Limb (tissue), 2 donors: ENCODE results near the gene GSTCD.
"Not testable (repeated sequence)": the region's sequence is repeated elsewhere in the genome, so short reads cannot be mapped to it uniquely, and the experiment has no call there.

Experiments
- DNase-seq, 2 donors: peaks; one replicate each; pipeline ENCODE4 v3.0.0-alpha.2; 2016; ENCODE audit errors: extremely low spot score in 2 of 2

Gene GSTCD

GRCh38 chr4:105807496-105807895, 98.9 kb downstream of the GSTCD start:
- no peak for DNase-seq

- no peak for DNase-seq
Measured at GRCh38 chr4:105808030-105808749, 99.6 kb downstream of the GSTCD start.

DNA sequence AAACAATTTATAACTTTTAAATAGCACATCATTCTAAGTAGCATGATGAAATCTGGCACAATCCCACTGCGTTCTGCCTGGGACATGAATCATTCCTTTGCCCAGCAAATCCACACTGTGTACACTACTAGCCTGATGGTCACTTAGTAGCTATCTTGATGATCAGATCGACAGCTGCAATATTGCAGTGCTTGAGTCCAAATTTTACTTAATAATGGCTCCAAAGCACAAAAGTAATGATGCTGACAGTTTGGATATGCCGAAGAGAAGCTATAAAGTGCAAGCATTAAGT, 100.1 kb downstream of the GSTCD start:
- no peak for DNase-seq

GRCh38 chr4:105815701-105816100, 107.1 kb downstream of the GSTCD start:
- no peak for DNase-seq

GRCh38 chr4:105822061-105822460, 113.5 kb downstream of the GSTCD start:
- DNase-seq = no peak

DNA sequence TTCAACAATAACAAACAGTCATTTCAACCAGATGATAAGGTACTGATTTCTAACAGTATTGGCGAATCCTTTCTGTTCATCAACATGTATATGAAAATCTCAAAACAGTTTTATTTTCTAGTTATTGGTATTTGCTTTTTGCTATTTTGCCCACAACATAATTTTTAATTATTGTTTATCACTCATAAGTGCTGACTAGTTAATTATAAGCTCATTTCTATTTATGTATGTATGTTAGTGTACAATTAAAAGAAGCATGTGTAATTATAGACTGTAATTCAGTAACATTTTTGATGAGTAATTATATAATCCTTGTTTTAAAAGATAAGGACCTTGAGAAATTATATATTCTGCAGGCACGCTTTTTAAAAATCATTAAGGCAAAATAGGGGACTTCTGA, 119.5 kb downstream of the GSTCD start:
- DNase-seq = no peak

- DNase-seq = no peak
Measured at GRCh38 chr4:105831189-105831588, 122.6 kb downstream of the GSTCD start.

- DNase-seq = no peak
Measured at GRCh38 chr4:105835177-105835576, 126.6 kb downstream of the GSTCD start.

GRCh38 chr4:105836537-105836936, 128.0 kb downstream of the GSTCD start:
- no peak for DNase-seq

GRCh38 chr4:105837037-105837436, 128.5 kb downstream of the GSTCD start:
- no peak for DNase-seq

DNA sequence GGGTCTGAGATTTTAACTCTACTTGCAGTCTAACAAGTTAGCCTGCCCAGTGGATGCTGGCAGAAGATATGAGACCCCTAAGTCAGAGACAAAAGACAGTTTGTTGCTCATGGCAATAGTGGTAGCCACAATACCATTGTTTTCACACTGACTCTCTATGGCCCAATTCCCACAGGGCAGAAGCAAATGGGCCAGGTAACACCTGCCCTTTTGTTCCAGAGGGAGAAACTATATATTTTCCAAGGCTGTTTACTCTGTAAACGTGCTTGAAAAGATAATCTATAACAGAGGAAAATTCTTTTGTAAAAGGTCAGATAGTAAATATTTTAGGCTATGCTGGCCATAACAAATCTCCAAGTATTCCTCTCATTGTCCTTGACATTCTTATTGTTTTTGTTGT, 129.5 kb downstream of the GSTCD start:
- DNase-seq = no peak

GRCh38 chr4:105840426-105841174, 132.0 kb downstream of the GSTCD start:
- no peak for DNase-seq

DNA sequence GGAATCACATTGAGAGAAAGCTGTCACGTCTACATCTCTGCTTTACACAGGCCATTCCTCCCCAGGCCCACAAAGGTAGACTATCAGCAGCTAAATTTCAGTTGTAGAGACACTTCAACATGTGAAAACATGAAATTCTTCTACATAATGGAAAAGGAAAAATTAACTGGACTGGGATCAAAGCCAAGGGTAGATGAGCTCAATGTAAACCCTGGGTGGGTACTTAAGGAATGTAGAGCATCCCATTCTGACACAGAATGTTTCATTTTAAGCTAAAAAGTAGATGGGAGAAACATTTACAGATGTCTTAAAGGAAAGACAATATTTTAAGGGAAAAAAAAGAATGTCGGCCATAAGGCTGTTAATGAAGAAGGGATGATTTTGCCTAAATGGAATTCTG, 135.4 kb downstream of the GSTCD start:
- no peak for DNase-seq

- no peak for DNase-seq
Measured at GRCh38 chr4:105845559-105845958, 137.0 kb downstream of the GSTCD start.

- not testable (repeated sequence) for DNase-seq
Measured at GRCh38 chr4:105848359-105848758, 139.8 kb downstream of the GSTCD start.

GRCh38 chr4:105851196-105851595, 142.6 kb downstream of the GSTCD start:
- DNase-seq = no peak

DNA sequence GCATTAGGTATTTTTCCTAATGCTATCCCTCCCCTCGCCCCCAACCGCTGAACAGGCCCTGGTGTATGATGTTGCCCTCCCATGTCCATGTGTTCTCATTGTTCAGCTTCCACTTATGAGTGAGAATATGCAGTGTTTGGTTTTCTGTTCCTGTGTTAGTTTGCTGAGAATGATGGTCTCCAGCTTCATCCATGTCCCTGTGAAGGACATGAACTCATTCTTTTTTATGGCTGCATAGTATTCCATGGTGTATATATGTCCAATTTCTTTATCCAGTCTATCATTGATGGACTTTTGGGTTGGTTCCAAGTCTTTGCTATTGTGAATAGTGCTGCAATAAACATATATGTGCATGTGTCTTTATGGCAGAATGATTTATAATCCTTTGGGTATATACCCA, 143.6 kb downstream of the GSTCD start:
- not testable (repeated sequence) for DNase-seq

DNA sequence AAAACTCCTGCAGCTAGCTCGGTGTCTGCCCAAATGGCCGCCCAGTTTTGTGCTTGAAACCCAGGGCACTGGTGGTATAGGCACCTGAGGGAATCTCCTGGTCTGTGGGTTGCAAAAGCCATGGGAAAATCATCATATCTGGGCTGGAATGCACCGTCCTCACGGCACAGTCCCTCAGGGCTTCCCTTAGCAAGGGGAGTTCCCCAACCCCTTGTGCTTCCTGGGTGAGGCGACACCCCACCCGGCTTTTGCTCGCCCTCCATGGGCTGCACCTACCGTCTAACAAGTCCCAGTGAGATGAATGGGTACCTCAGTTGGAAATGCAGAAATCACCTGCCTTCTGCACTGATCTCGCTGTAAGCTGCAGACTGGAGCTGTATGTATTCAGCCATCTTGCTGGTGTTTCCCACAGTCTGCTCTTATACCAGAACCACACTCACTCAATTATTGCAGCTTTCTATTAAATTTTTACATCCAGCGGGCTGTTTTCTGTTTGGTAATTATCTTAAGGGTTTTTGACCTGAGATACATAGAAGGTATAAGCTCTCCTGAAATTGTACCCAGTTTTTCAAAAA, 150.0 kb downstream of the GSTCD start:
- DNase-seq = no peak

DNA sequence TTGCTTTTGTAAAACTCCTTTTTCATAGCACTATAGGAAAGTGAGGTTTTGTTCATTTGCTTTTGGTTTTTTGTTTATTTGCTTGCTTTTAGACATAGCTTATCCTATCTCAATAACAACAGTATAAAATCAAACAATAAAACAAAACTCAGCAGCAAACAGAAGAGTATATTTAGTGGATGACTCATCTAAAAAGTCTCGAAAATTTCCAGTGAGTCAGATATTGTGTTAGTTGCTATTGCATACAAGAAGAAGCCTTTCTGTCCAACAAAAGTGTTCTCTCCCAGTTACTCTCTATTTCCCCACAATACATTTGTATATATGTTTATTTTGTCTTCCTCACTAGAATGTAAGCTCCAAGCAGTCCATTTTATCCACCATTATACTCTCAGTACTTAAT, 150.6 kb downstream of the GSTCD start:
- no peak for DNase-seq

GRCh38 chr4:105870963-105871362, 162.4 kb downstream of the GSTCD start:
- DNase-seq = no peak

GRCh38 chr4:105871997-105872396, 163.4 kb downstream of the GSTCD start:
- DNase-seq = no peak

- no peak for DNase-seq
Measured at GRCh38 chr4:105875233-105875632, 166.6 kb downstream of the GSTCD start.

DNA sequence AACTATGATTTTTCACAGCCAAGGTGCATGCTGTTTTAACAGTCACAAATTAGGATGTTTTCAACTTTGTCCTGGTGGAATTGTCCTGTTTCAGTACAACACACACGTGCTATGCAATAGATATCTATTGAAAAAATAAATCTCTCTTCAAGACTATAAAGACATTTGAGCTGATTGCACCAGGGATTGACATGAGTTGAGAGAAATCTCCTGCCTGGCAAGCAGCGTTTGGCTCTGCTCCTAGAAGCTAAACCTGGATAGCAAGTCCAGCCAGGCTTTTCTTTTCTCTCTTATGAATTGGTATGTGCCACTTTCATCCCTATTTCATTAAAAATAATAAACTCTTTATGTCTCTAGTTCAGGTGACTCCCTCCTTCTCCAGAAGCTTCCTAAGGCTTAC, 170.1 kb downstream of the GSTCD start:
- DNase-seq = no peak
